HG02678 (cell line): ENCODE data around the gene FAM228A.
"Not testable (repeated sequence)": the region's sequence is repeated elsewhere in the genome, so short reads cannot be mapped to it uniquely, and the experiment has no call there.

Experiments
- ATAC-seq: cut with Tn5 transposase; IDR thresholded peaks from one replicate; pipeline ENCODE4 v1.9.1; 2021; ENCODE audit warnings: mild to moderate bottlenecking, moderate library complexity; ENCODE audit not compliant: unreplicated experiment

Gene FAM228A

DNA sequence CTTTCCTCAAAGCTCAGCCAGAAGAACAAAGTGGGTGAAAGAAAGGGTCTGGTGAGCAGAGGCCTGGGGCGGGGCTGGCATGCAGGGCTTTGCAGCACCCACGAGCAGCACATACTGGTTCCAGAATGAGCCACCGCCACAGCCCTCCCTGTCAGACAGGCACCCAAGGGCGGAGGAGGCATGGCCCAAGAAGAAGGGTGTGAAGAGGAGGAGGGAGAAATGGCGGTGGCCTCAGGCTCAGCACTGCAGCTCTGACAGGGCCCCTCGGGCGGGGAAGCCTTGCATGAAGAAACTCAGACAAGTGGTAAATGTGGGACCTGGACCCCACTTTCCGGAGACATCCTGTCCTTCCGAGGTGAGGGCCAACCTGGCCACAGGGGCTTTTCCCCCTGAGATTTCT is 15.7 kb downstream of the FAM228A start:
- ATAC-seq: no peak

- ATAC-seq: no peak
These were observed 16.3 kb downstream of the FAM228A start for GRCh38 chr2:24191156-24191555.

- no peak for ATAC-seq
These were observed 17.0 kb downstream of the FAM228A start for GRCh38 chr2:24191848-24192247.

DNA sequence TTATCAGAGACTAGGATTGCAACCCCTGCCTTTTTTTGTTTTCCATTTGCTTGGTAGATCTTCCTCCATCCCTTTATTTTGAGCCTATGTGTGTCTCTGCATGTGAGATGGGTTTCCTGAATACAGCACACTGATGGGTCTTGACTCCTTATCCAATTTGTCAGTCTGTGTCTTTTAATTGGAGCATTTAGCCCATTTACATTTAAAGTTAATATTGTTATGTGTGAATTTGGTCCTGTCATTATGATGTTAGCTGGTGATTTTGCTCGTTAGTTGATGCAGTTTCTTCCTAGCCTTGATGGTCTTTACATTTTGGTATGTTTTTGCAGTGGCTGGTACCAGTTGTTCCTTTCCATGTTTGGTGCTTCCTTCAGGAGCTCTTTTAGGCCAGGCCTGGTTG is 22.4 kb downstream of the FAM228A start:
- not testable (repeated sequence) for ATAC-seq

- ATAC-seq: no peak
These were observed 25.2 kb downstream of the FAM228A start for GRCh38 chr2:24199968-24200590.

DNA sequence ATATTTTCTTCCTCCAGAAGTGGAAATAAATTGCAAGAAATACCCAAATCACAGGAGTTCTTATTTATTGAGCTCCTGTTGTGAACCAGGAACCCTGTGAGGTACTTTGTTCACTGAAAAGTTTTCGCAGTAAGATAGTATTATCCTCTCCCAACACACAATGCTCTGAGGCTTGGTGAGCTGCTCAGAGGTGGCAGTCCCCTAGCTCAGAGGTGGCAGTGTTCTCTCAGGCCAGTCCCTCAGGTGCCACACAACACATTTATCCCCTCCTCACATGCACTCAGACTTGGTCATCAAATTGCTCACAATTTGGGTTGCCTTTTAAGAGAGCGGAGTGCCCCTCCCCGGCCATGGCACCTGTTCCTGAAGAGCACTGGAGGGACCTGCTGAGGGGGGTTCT is 25.9 kb downstream of the FAM228A start:
- ATAC-seq: no peak

DNA sequence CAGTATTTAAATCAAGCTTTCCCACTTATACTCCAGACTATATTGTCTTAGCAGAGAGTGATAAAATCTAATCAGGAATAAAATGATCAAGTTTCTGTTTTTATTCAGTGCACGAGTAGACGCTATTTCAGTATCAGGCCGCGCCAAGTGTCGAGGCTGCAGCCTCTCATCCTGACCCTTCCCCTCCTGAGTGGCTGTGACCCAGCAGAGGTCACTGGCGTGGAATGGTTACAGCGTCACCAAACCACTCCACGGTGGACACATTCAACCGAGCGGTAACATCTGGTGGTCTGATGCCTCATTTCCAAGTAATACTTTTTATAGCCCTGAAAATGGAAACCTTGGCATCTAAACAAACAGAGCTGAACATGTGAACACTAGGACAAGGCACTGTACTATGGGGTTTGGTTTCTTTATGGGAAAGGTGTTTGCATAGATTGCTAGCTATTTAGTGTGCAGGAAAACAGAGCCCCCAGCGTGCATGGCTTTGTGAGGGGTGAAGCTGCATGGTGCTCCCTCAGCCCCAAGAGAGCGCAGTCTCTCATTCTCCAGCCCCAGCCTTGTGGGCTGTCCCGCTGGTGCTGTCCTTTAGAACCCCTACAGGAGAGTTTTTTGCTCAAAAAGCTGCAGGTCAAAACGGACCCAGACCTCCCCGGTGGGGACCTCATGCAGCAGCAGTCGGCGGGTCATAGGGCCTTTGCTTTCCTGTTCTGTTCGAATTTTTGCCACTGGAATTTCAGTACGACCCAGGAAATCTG is 28.4 kb downstream of the FAM228A start:
- no peak for ATAC-seq

DNA sequence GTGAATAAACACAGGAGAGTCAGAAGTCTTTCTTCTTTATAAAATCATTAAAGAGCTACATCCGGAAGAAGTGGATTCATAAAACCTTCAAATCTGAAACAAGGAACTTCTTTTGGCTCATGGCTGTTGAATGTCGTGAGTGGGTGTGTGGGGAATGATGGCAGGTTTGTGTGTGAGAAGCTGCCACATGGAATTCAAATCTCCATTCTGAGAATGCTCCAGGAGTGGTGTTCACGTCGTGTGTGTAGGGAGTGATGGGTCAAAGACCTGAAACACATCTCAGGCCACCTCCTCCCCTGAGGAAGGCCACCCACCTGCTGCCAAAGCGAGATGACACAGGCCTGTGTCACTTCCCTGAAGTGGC is 28.9 kb downstream of the FAM228A start:
- no peak for ATAC-seq

DNA sequence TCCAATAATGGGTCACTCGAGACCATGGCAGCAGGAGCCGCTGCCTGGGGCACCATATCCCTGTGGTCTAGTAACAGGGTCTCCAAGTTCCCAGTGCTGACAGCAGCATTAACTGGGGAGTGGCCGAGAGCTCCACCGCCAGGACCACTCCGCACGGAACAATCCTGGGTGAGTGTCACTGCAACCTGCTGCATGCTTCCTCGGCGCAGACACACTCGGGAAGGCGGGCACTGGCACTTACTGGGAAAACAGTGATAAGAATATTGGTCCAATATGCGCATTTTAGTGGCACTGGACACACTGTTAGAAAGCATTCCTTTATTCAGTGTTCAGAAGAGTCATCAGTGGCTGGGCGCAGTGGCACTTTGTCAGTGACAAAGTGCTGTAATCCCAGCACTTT is 29.7 kb downstream of the FAM228A start:
- ATAC-seq: no peak

DNA sequence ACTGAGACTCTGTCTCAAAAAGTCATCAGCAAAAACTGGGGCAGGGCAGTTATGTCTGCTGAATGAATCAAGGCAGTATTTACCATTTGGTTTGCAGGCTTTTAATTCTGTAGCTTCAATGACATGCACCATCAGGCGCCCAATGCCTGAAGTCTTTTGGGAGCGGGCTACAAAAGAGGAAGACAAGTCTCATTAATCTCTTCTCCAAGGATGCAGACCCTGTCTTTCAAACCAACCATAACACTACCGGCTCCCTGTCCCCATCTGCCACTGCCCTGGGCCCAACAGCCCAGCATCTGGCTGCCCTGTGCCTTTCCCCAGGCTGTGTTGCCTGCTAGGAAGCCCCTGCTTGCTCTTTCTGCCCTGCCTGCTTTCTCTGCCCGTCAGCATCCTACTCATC is 30.3 kb downstream of the FAM228A start:
- no peak for ATAC-seq

DNA sequence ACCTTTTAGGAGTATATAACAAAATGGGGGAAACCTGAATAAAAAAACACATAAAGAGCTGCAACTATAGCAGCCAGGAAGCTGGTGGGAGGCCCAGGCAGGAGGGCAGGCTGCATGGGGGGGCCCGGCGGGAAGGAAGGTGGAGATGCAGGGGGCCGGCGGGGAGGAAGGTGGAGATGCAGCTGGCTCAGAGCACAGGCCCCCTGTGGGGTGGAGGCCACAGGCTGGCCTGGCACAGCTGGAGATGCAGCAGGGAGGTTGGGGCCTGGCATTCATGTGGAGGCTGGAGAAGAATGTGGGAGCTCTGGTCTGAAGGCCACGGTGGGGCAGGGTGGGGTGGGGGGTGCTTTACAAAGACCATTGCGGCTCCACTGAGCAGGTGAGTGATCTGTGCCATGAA is 31.4 kb downstream of the FAM228A start:
- no peak for ATAC-seq

GRCh38 chr2:24206714-24207113 is 31.9 kb downstream of the FAM228A start:
- ATAC-seq: no peak

- no peak for ATAC-seq
These were observed 32.5 kb downstream of the FAM228A start for GRCh38 chr2:24207359-24207758.

- ATAC-seq: no peak
These were observed 33.6 kb downstream of the FAM228A start for GRCh38 chr2:24208490-24208889.

DNA sequence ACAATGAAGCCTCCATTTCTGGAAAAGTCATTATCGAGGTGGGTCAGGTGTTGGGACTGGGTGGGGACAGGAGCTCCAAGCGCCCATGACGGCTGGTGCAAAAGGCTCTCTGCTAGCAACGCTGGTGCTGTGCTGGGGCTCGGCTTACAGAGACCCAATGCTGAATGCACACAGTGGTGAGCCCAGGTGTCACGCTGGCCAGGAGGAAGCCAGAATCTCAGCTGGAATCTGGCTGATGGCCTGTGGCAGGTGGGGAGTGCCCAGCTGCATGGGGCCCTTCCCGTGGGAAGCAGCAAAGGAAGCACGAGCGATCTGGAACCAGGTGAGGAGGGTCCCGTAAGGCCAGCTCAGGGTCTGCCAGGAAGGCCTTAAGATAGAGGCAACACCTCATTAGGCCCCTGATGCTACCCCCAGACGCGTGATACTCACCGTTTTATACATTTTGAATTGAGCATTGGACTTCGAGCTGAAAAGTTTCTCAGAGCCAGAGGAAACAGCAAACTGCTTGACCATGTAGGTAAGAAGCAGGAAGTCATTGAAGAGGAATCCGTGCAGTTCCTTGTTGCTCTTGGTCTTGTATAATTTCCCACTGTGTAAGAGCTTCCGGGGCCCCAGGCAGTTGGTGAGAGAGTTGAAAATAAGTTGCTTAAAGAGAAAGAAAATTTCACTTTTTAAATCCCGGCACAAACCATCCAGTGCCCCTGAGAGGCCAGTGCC is 34.7 kb downstream of the FAM228A start:
- no peak for ATAC-seq

DNA sequence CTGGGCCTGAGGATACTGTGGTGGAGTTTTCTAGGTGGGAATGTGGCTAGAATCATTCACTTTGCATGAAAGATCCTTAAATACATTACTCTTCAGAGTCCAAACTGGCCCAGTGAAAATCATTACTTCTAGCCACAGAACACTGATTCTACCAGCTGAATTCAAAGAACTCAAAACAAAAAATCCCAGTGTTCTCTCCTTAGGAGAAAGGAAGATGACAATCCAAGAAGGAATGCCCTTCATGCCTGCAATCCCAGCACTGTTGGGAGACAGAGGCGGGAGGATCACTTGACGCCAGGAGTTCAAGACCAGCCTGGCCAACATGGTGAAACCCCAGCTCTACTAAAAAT is 35.2 kb downstream of the FAM228A start:
- ATAC-seq: no peak

DNA sequence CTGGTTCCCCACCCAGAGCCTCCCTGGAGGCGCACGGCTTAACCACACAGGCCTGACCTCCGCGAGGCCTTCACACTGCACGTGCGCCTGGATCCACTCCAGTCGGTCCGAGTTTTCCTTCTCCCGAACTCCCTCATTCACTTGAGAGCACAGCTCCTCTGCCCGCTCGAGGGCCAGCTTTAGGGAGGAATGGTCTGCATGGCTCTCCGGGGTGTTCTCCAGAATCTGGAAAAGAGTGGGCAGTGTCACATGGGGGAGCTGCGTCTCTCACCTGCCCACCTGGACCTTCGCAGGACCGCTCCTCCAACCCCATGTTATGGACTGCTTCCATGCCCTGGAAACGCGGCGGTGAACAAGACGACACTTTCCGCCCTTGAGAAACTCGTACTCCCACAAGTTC is 35.9 kb downstream of the FAM228A start:
- no peak for ATAC-seq

- no peak for ATAC-seq
These were observed 36.6 kb downstream of the FAM228A start for GRCh38 chr2:24211408-24211807.

DNA sequence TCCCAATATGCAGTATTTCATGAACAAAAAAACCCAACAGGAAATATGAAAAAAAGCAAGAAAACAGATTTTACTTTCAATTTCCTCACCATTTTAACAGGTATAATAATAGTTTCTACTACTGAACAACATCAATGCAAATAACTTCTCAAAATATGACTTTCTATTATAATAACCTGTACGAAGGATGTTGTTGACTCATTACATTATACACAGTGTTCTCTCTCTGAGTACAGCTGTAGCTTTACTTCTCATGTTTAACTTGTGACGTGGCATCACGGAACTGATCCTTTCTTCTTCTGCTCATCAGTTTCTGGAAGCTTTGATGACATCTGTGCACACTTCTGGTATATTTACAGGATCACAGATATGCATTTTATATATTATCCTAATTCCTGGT is 40.0 kb downstream of the FAM228A start:
- ATAC-seq: peak; percentile 64

- ATAC-seq: no peak
These were observed 45.9 kb downstream of the FAM228A start for GRCh38 chr2:24220554-24221291.

DNA sequence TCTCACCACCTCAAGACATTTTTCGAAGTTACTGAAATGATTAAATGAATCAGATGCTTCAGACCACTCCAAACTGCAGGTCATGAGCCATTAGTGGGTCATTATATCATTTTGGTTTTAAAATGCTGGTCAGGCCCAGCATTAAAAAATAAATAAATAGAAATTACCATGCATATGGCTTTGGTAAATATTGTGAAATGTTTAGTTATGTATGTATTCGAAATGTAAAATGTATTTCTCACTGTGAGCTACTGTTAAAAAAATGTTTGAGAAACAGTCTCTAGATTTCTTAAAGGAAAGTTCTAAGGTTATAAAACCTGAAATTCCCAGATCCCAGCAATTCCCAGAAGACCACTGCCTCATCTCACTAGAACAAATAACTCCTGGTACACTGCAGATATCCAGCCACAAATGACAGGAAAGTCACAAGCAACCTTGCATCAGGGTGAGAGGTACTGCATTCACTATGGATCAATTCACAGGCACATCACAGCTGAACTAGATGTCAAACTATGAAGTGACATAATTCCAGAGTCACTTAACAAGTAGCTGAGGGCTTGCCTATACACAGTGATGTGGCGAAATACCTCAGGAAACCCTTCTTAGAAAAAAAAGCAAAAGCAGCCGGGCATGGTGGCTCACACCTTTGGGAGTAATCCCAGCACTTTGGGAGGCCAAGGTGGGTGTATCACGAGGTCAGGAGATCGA is 46.6 kb downstream of the FAM228A start:
- ATAC-seq: no peak
